Activated CD8-positive, alpha-beta memory T cell treated with anti-CD3 and anti-CD28 coated beads for 1 hour (primary cell): ENCODE data around the gene FBLIM1.

ENCODE experiments used
- DNase-seq, 2 donors: peaks; one replicate each; pipeline ENCODE4 v3.0.0-alpha.2; 2020; ENCODE audit warnings: low read depth in 1 of 2; ENCODE audit errors: extremely low read depth in 1 of 2

The FBLIM1 gene

DNA sequence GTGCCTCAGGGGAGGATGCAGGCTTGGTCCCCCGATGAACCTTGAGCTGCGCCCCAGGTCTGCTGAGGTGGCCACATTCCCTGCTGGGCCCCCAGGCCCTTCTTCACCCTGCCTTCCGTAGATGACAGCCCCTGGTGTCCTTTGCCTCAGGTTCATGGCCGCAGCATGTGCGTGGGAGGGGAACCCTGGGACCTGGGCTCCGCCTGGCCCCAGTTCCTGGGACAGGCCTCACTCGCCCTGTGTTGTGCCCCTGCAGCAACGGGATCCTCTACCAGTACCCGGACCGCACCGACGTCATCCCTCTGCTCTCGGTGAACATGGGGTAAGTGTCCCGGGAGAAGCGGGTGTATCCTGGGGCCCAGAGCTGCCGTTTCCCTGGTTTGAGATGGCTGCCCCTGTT is 27.7 kb upstream of the FBLIM1 start:
- DNase-seq: no peak

DNA sequence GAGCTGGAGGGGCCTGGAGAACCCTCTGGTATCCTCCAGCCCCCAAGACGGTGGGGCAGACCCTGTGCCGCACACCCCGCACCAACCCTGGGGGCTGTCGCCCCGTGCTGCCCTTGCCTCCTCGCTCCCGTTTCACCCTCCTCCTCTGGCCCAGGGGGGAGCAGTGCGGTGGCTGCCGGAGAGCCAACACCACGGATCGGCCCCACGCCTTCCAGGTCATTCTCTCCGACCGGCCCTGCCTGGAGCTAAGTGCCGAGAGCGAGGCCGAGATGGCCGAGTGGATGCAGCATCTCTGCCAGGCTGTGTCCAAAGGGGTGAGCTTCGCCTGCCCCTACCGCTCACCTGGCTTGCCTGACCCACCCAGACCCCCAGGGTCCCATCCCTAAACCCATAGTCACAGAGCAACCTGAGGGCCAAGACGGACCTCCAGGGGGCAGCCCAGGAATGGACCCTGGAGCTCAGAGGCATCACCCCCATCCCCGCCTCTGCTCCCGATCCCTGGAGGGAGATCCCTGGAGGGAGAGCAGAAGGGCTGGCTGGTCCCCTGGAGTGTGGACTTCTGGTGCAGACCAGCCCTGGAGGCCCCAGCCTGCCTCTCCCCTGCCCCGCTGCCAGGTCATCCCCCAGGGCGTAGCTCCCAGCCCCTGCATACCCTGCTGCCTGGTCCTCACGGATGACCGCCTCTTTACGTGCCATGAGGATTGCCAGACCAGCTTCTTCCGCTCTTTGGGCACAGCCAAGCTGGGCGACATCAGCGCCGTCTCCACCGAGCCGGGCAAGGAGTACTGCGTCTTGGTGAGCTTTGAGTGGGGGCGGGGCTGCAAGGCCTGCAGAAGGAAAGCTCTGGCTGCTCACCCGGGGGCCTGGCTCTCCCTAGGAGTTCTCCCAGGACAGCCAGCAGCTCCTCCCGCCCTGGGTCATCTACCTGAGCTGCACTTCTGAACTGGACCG is 26.6 kb upstream of the FBLIM1 start:
- DNase-seq: no peak

DNA sequence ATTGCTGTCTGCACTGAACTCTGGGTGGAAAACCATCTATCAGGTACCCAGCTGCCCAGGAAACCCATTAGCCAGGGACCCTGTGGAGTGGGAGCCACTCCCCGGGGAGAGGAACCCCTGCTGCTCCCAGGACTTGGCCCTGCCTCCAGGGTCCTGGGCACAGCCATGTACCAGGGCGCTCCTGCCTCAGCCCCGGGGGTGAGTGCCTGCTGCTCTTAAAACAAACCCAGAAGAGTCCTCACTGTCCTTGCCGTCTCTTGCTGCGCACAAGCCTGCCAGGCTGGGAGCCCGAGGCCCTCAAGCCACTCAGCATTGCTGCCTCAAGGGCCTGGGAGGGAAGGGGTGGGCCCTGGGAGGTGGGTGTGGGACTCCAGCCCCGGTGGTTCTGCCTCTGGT is 25.9 kb upstream of the FBLIM1 start:
- DNase-seq: no peak

DNA sequence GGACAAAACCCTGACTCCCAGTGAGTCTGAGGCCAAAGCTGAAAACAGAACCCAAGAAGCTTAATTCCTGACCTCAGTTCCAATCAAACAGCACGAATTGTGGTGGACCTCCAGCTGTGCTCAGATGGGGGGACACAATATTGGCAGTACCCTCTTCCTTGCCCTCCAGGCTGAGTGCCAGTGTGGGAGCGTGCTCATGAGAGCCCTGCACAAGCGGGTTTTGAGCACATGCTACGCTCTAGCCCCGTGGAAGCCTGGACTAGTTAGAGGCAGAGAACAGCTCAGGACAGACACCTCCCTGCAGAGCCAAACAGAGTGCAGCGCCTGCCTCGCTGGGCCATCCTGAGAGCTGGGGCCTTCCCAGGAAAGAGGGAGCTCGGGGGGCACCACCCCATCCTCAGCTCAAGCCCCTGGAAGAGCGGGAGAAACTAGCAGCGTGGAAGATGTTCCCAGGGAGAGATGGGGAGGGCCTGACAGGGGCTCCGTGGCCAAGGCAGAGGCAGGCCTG is 25.3 kb upstream of the FBLIM1 start:
- no peak for DNase-seq

DNA sequence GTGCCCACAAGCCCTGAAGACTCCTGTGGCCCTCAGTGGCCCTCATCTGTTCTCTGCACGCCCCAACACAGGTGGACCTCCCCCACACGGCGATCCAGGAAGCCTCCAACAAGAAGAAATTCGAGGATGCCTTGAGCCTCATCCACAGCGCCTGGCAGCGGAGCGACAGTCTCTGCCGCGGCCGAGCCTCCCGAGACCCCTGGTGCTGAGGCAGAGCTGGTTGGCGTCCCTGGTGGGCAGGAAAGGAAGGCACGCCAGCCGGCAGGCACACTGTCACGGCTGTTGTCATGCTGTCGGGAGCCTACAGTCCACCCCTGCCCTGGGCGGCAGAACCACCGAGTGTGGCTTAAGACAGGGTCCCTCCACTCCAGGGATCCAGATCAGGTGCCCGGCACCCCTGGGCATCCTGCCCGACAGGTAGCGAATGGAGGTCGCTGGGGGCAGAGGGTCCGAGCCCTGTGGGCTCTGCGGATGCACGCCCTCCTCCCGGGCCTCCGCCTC is 24.8 kb upstream of the FBLIM1 start:
- no peak for DNase-seq

DNA sequence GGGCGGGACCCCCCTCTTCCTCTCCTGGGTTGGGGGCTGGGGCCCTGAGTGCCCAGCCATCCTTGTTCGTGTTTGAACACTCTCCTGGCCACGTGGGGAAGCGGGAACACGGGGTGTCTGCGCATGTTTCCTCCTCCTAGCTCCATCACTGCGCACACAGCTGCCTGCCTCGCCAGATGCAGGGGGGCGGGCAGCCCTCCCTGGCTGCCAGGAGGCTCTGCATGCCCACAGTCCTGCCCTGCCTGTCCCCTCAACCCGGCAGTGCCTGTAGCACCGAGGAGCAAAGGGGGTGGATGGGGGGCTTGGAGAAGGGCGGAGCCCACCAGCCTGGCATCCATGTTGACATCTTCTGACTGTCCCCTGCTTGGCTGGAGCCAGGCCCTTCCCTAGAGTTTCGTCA is 24.3 kb upstream of the FBLIM1 start:
- DNase-seq: no peak

DNA sequence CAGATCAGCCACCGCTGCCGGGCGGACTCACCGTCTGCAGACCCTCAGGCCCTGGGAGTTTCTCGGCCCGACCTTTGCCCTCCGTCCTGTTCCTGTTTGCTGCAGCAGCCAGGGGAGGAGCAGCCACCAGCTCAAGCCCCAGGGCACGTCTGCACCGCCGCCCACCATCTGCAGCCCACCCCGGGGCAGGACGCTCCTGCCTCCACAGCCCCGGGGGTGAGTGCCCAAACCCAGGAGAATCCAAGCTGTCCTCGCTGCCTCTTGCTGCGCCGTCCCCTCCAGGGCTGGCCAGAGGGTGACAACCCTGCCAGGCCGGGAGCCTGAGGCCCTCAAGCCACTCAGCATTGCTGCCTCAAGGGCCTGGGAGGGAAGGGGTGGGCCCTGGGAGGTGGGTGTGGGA is 23.7 kb upstream of the FBLIM1 start:
- DNase-seq: no peak

DNA sequence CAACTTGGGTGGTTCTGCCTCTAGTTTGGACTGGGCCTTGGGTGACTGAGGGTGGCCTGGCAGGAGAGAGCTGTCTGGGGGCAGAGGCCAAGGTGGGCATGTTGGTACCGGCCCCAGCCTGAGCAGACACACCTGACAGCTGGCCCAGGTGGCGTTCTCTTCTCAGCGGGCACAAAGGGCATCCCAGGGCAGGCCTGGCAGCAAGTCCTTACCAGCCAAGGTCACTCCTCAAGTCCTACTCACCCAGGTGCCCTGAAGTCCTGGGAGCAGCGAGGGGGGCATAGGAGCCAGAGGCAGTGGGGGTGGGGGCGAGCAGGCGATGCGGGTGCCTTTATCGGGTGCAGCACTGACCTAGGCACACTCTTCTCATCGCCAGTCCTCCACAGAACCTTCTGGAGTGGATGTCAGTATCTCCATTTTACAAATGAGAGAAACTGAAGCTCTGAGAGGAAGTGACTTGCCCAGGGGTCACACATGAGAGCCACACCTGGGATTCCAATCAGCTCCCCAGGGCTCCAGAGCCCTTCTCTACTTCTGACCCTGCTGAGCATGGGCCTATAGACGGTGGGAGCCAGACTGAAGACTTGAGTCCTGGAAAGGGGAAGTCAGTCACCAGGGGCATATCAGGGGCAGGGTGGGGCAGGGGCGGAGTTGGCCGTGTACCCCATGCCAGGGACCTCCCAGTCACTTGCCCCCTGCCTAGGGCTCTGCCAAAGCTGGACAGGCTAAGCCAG is 23.1 kb upstream of the FBLIM1 start:
- DNase-seq: no peak

DNA sequence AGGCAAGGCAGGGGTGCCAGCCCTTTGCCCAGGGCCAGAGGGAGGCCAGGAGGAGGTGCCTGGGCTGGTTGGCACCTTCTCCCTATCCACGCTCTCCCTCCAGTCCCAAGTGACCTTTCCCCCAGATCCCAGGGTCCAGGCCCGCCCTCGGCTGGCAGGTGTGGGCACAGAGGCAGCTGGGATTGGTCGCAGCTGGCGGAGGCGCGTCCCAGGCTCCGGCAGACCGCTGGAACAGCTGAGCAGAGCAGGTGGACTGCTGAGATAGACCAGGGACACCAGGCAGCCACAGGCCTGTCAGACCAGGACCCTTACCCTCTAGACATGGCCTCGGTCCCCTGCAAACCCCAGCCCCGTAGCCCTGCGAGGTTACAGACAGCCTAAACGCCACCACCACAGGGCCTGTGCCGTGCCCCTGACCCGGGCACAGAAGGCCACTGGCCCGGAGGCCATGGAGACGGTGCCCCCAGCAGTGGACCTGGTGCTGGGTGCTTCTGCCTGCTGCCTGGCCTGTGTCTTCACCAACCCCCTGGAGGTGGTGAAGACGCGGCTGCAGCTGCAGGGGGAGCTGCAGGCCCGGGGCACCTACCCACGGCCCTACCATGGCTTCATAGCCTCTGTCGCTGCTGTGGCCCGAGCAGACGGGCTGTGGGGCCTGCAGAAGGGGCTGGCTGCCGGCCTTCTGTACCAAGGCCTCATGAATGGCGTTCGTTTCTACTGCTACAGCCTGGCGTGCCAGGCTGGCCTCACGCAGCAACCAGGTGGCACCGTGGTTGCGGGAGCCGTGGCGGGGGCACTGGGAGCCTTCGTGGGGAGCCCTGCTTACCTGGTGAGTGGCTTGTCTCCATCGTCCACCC is 22.3 kb upstream of the FBLIM1 start, which contains the start of gene SLC25A34:
SLC25A34 (plus strand) TSS at position 221 of the 854 bp plus-strand sequence; CDS start at position 449, 228 bp downstream.
- DNase-seq: no peak

DNA sequence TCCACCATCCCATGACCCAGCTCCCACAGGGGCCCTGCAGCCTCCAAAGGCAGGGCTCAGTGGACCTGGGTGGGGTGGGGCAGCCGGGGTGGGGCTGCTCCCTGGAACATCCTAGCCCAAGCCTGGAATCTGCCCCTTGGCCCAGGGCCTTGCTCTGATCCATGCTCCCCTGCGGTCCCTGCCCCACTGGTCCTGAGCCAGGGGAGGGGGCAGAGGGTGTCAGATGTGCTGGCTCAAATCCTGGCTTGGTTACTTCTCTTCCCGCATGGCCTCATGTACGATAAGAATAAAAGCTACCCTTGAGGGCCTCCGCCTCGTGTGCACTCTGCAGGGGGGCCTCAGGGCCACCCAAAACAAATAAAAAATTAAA is 21.7 kb upstream of the FBLIM1 start:
- DNase-seq: no peak

DNA sequence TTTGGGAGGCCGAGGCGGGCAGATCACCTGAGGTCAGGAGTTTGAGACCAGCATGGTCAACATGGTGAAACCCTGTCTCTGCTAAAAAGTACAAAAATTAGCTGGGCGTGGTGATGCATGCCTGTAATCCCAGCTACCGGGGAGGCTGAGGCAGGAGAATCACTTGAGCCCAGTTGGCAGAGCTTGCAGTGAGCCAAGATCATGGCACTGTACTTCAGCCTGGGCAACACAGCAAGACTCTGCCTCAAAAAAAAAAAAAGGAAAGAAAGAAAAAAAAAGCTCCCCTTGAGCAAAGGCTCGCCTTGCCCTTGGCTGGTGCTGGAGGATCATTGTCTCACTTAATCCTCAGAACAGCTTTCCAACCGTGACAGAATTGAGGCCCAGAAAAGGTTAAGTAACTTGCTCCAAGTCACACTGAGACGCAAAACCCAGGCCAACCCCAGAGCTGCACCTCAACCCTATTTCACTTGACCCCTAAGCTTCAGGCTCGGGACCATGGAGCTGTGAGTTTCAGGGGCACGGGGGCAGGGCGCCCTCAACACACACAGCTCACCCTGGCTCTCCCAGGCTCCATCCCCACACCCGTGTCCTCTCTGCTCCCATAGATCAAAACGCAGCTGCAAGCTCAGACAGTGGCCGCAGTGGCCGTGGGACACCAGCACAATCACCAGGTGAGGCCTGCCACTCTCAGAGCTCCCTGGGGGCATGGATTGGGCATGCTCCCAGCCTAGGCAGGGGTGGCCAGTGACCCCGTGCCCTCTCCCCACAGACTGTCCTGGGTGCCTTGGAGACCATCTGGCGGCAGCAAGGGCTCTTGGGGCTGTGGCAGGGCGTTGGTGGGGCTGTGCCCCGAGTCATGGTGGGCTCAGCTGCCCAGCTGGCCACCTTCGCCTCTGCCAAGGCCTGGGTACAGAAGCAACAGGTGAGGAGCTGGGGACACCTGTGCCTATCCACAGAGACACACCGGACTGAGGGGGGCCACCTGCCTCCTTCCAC is 21.0 kb upstream of the FBLIM1 start:
- no peak for DNase-seq

DNA sequence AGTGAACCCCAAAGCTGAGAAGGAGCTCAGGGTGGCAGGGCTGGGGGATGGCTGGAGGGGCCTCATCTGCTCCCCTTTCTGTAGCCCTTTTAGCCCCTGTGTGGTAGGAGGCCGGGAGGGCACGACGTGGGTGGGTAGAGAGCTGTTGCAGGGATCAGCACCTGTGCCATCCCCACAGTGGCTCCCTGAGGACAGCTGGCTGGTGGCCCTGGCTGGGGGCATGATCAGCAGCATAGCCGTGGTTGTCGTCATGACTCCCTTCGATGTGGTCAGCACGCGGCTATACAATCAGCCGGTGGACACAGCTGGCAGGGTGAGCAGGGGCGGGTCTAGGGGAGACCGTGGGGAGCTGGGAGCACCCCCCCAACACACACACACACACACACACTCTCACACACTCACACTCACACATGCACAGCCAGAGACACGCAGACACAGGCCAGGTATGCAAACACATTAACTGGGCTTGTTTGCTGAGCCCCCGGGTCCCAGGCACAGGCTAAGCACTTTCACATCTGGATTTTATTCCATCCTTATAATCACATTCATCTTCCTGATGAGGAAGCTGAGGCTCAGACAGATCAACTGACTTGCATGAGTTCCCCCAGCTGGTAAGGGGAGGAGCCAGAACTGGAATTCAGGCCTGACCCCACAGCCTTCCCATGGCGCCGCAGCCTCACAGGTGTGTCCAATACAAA is 20.0 kb upstream of the FBLIM1 start:
- DNase-seq: no peak

DNA sequence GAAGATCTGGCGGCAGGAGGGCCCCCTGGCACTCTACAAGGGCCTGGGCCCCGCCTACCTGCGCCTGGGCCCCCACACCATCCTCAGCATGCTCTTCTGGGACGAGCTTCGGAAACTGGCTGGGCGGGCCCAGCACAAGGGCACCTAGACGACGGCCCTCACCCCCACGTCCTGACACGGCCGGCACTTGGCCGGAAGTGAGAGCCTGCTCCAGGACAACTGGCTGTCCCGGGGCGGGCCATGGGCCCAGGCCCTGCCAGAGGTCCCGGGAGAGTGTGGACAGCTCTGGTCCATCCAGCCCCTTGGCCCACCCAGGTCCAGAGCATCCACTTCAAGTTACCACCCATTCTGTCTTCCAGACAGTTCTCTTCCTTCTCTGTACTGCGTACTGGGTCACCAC is 19.3 kb upstream of the FBLIM1 start:
- no peak for DNase-seq

DNA sequence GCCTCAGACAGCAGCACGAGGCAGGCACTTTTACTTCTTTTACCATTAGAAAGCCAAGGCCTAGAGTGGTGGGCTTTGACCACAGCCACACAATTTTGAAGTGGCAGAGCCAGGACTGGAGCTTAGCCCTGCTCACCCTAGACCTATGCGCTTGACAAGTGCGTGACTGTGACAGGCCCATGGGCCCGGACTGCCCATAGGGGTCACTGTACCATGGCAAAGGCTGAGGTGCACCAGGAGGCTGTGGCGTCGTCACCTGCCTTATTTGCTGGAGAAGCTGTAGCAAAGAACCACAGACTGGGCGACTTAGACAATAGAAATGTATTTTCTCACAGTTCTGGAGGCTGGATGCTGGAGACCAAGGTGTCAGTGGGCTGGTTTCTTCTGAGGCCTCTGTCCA is 18.9 kb upstream of the FBLIM1 start:
- DNase-seq: no peak

DNA sequence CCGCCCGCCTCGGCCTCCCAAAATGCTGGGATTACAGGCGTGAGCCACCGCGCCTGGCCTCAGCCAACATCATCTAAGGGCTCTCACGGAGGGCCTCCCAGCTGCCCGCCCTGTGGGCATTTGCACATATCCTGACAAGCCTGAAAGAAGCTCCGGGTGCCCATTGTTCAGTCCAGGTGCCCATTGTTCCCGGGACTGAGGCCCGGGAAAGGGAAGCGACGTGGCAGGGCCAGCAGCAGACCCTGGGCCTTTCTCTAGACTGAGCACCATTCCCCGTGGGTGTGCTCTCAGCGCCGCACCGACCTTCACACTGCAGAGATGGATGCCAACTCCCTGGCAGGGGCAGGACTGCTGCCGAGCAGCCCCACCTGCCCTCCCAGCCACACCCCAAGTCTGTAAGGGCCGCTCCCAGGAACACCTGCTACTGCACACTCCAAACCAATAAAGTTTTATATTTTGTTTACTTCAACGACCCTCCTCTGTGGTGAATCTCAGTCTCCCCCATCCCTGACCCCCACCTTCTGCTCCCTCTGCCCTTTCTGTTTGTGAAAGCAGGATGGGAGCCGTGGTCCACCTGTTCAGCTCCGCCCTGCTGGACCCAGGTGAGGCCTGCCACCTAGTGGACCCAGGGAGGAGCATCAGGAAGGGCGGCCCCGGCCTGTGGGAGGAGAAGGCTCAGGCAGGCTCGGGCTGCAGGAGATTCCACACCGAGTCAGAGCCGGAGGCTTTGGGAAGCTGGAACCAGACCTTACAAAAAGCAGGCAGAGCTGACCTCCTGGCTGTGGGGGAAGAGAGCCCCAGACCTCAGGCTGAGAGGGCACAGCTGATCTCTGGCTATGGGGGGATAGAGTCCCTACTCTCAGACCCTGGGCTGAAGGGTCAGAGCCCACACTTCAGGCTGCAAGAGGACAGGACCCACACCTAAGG is 17.4 kb upstream of the FBLIM1 start:
- DNase-seq: peak; percentile 12 to 40

DNA sequence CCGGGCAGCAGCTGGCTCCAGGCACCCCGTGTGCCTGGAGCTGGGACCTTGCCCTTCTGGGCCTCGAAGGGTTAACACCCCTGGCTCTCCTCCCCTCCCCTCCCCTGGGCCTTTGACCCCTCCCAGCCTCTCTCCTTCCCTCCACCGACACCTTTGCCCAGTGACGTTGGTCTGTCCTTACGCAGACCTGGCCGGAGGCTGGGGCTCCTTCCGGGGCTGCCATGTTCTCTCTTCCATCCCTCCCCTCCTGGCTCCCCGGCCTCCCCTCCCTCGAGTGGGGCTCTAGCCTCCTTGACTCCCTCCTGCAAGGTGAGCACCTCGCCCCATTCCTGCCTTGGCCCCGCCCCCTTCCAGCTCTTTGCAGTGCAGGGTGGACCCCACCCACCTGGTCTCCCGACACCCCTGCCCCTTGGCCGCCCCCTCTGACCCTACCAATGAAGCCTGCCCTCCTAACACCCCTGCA is 16.2 kb upstream of the FBLIM1 start, which contains the start of gene TMEM82:
TMEM82 (plus strand) TSS at position 161 of the 463 bp plus-strand sequence; CDS start at position 222, 61 bp downstream.
- no peak for DNase-seq

DNA sequence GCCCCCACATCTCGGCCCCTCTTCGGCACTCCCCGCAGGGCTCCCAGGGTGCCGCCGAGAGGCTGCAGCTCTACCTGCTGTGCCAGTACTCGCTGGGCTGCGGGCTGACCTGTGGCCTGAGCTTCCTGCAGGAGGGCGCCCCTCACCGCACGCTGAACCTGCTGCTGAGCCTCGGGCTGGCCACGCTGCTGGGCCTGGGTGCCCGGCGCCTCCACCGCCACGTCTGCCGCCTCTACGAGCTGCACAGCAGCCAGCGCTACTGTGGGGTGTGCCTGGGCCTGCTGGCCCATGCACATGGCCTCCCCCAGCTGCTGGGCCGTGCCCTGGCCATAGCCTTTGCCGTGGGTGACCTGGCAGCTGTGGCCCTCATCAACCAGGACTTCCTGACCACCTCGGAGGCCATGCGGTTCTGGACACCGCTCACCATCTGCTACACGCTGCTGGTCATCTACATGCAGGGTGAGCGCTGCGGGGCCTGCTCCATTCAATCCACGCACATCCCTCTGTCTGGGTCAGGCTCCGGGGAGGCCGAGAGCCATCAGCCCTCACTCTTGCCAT is 14.4 kb upstream of the FBLIM1 start:
- no peak for DNase-seq
